Muscle of leg (tissue), 11 donors: ENCODE measurements around the gene LAPTM5. TPM values are rescaled to one million over a fixed set of nuclear protein-coding genes. Genes with fewer than 3 reads are reported as not detected.
A peak's percentile ranks its signal among the peaks of the same experiment; 100 is the strongest.

ENCODE experiments used
- DNase-seq: peaks from one replicate; pipeline ENCODE4 v3.0.0; 2013
- H3K27ac ChIP-seq: one replicate; pipeline ENCODE4 v1.5.1; 2013; ENCODE audit warnings: mild to moderate bottlenecking, low read length, control low read depth
- H3K27me3 ChIP-seq: one replicate; pipeline ENCODE4 v1.6.1; 2013; ENCODE audit warnings: low read length; ENCODE audit not compliant: control insufficient read depth, insufficient read depth
- H3K36me3 ChIP-seq: one replicate; pipeline ENCODE4 v1.6.1; 2013; ENCODE audit warnings: low read length; ENCODE audit not compliant: control insufficient read depth, insufficient read depth
- H3K4me1 ChIP-seq: one replicate; pipeline ENCODE4 v1.6.1; 2013; ENCODE audit warnings: low read length; ENCODE audit not compliant: control insufficient read depth, insufficient read depth
- H3K4me3 ChIP-seq: one replicate; pipeline ENCODE4 v1.5.1; 2013; ENCODE audit warnings: low read length, control low read depth
- H3K9me3 ChIP-seq: replicated peaks from 2 replicates; pipeline ENCODE4 v1.6.1; 2013; ENCODE audit warnings: low read depth, low read length; ENCODE audit not compliant: control insufficient read depth
- WGBS: methylation state at CpG from one replicate; pipeline ENCODE4 v1.1.5; 2013; ENCODE audit warnings: missing lambda C conversion rate; ENCODE audit not compliant: insufficient coverage; 5-methylcytosine and 5-hydroxymethylcytosine counted together
- polyA plus RNA-seq, 8 donors: library from polyadenylated mRNA; unstranded; fragments of 120-200 nt; gene quantifications; one replicate each; pipeline versions ENCODE4 v1.2.1 to v1.2.3, GENCODE V29; 2013; ENCODE audit warnings: inconsistent platforms in 1 of 8, low replicate concordance in 1 of 8; ENCODE audit not compliant: insufficient read length in 8 of 8, insufficient read depth in 1 of 8
- total RNA-seq: library from RNA; stranded (reverse); fragments of 120-200 nt; gene quantifications from one replicate; pipeline ENCODE4 v1.2.4, GENCODE V29; 2013

The LAPTM5 gene
- total and polyA plus RNA-seq, 9 donors = 5.6 to 22.9 (median 17.6) TPM

DNA sequence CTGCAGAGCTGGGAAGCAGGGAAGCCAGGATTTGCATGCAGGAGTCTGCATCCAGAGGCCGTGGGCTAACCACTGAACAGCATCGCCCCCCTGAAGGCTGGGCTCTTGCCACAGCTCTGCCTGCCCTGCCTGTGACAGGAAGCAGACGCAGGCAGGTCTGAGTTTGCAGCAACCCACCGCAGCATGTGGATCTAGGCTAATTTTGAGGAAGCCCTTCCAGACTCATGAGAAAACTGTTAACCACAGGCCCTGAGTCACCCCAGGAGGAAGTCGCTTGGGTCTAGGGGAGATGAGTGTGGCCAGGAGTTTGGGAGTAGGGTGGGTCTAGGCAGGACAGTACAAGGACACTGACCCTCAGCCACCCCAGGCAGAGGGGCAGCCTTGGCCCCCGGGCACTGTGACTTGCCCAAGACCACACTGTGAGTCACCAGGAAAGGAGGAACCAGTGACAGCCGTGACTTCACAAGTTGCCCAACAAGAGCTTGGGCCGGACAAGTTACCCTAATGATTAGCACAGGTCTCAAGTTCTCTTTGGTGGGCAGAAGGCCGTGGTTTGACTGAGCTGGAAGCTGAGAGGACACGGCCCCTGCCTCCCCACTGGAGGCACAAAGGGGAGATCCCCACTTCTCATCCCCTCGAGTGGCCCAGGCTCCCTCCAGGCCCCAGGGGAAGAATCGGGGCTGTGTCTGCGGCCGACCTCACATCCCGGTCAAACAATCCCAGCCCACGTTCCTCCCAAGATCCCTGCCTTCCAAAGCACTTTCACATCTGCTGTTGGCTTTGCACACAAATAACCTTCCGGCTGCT is 826 bp downstream of the LAPTM5 start:
- DNase-seq = peak; percentile 91
- H3K9me3 ChIP-seq = peaks cover 2% of the 10 kb centered on the region
- H3K27me3 ChIP-seq = no peaks in the 10 kb centered on the region
- peaks cover 67% of the 10 kb centered on the region for H3K4me1 ChIP-seq
- peak overlapping the region; percentile 81 for H3K27ac ChIP-seq
- H3K36me3 ChIP-seq = no peaks in the 10 kb centered on the region
- peak overlapping the region; percentile 37 for H3K4me3 ChIP-seq
- 21% methylated on average over 15 of the region's 17 CpGs for WGBS

GRCh38 chr1:30756206-30756544 is 1.4 kb downstream of the LAPTM5 start:
- H3K9me3 ChIP-seq = peaks cover 2% of the 10 kb centered on the region
- H3K27ac ChIP-seq = no peak overlapping the region
- no peaks in the 10 kb centered on the region for H3K36me3 ChIP-seq
- peaks cover 61% of the 10 kb centered on the region for H3K4me1 ChIP-seq
- no peaks in the 10 kb centered on the region for H3K27me3 ChIP-seq
- 83% methylated on average over 2 of the region's 4 CpGs for WGBS
- DNase-seq = no peak
- H3K4me3 ChIP-seq = no peak overlapping the region

- H3K27ac ChIP-seq = no peak overlapping the region
- H3K4me3 ChIP-seq = no peak overlapping the region
- H3K4me1 ChIP-seq = peaks cover 61% of the 10 kb centered on the region
These were observed 1.8 kb downstream of the LAPTM5 start for GRCh38 chr1:30755746-30756145.

DNA sequence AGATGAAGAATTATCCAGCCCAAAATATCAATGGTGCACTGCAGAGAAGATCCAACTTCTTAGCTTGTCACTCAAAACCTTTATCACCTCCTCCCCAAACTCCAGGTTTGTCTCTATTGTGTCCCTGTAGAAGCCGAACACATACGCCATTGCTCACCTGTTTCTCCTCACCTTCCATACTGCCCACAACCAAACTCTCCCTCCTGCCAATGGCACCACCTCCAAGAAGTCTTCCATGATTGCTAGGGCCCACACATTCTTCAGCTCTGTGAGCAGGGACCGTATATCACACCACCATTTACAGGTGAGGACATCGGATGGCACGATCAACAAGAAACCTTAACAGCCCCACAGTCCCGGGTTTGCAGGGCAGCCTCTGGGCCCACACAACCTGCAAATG is 2.2 kb downstream of the LAPTM5 start:
- Histone ChIP-seq H3K27me3 (no peaks in the 10 kb centered on the region), H3K4me3 (no peak overlapping the region), H3K36me3 (no peaks in the 10 kb centered on the region), H3K9me3 (peaks cover 2% of the 10 kb centered on the region), H3K27ac (no peak overlapping the region), H3K4me1 (peaks cover 61% of the 10 kb centered on the region)
- WGBS = 96% methylated on average over 6 of the region's 6 CpGs
- DNase-seq = no peak

More at GRCh38 chr1:30755746-30756145, 1.8 kb downstream of the LAPTM5 start:
- no peaks in the 10 kb centered on the region for H3K36me3 ChIP-seq
- no peak for DNase-seq
- no peaks in the 10 kb centered on the region for H3K27me3 ChIP-seq
- H3K9me3 ChIP-seq = peaks cover 2% of the 10 kb centered on the region
- WGBS = 66% methylated on average over 3 of the region's 4 CpGs

- Histone ChIP-seq H3K4me1 (peaks cover 58% of the 10 kb centered on the region), H3K4me3 (no peak overlapping the region), H3K27me3 (no peaks in the 10 kb centered on the region), H3K9me3 (no peaks in the 10 kb centered on the region), H3K36me3 (no peaks in the 10 kb centered on the region), H3K27ac (no peak overlapping the region)
- 76% methylated on average over 6 of the region's 9 CpGs for WGBS
- DNase-seq = no peak
These were observed 2.8 kb downstream of the LAPTM5 start for GRCh38 chr1:30754684-30755171.

- WGBS = 40% methylated on average over 1 of the region's 13 CpGs
- Histone ChIP-seq H3K27me3 (no peaks in the 10 kb centered on the region), H3K36me3 (no peaks in the 10 kb centered on the region), H3K9me3 (no peaks in the 10 kb centered on the region), H3K4me1 (peaks cover 59% of the 10 kb centered on the region), H3K27ac (no peak overlapping the region), H3K4me3 (no peak overlapping the region)
- DNase-seq = no peak
These were observed 3.9 kb downstream of the LAPTM5 start for GRCh38 chr1:30753660-30754123.

GRCh38 chr1:30753118-30753517 is 4.5 kb downstream of the LAPTM5 start:
- H3K27ac ChIP-seq = no peak overlapping the region
- H3K36me3 ChIP-seq = no peaks in the 10 kb centered on the region
- H3K9me3 ChIP-seq = no peaks in the 10 kb centered on the region
- no peak overlapping the region for H3K4me3 ChIP-seq
- DNase-seq = no peak
- H3K27me3 ChIP-seq = no peaks in the 10 kb centered on the region
- no CpG with 5 or more reads among the region's 3 CpGs for whole genome bisulfite sequencing
- H3K4me1 ChIP-seq = peaks cover 59% of the 10 kb centered on the region

GRCh38 chr1:30752651-30752908 is 5.0 kb downstream of the LAPTM5 start:
- H3K27ac ChIP-seq = no peak overlapping the region
- H3K4me1 ChIP-seq = peaks cover 56% of the 10 kb centered on the region
- DNase-seq = no peak
- WGBS = 73% methylated on average over 9 of the region's 9 CpGs
- no peaks in the 10 kb centered on the region for H3K9me3 ChIP-seq
- H3K4me3 ChIP-seq = no peak overlapping the region
- no peaks in the 10 kb centered on the region for H3K36me3 ChIP-seq
- H3K27me3 ChIP-seq = no peaks in the 10 kb centered on the region

DNA sequence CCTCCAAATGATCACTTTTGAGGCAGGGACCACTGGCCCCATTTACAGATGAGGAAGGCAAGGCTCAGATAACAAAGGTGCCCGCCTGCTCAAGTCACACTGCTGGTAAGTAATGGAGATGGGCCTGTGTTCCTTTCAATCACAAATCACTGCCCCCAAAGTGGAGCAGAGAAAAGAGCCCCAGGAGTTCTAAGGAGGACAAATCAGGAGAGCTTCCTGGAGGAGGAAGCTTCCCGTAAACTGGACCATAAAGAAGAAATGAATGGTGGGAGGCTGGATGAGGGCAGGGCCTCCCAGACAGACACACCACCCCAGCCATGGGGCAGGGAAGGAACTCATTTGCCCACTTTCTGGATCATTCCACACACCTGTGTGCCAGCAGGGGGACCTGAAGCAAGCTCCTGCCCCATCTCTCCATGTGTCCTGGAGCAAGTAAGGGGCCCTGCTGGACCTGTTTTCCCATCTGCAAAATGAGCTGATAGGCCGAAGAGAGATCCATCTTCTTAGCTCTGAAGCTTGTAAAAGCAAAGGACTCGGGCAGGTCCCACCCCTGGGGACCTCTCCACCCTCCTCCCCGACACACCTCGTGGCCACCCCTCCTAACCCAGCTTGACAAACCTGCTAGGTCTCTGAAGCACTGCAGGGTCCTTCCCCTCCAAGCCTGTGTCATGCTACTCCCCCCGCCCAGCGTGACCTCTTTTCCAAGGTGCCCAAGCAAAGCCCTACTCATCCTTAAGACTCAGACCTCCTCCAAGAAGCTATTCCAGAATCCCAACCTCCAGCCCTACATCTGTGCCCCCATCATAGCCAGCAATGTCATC is 5.5 kb downstream of the LAPTM5 start:
- Histone ChIP-seq H3K27me3 (no peaks in the 10 kb centered on the region), H3K9me3 (no peaks in the 10 kb centered on the region), H3K27ac (no peak overlapping the region), H3K4me1 (peaks cover 51% of the 10 kb centered on the region), H3K36me3 (no peaks in the 10 kb centered on the region), H3K4me3 (no peak overlapping the region)
- DNase-seq = no peak
- WGBS = 79% methylated on average over 6 of the region's 8 CpGs

GRCh38 chr1:30750731-30751291 is 6.8 kb downstream of the LAPTM5 start:
- H3K4me3 ChIP-seq = no peak overlapping the region
- H3K36me3 ChIP-seq = no peaks in the 10 kb centered on the region
- DNase-seq = no peak
- H3K4me1 ChIP-seq = peaks cover 43% of the 10 kb centered on the region
- no peaks in the 10 kb centered on the region for H3K9me3 ChIP-seq
- no peak overlapping the region for H3K27ac ChIP-seq
- 70% methylated on average over 7 of the region's 10 CpGs for WGBS
- no peaks in the 10 kb centered on the region for H3K27me3 ChIP-seq
